NK-92 (cell line): ENCODE results near the gene CHFR.
"Not testable (repeated sequence)": the region's sequence is repeated elsewhere in the genome, so short reads cannot be mapped to it uniquely, and the experiment has no call there.

Experiments
- DNase-seq: peaks from one replicate; lab custom pipeline; 2025; ENCODE audit not compliant: unreplicated experiment; lab: John Stamatoyannopoulos, UW

CHFR gene

DNA sequence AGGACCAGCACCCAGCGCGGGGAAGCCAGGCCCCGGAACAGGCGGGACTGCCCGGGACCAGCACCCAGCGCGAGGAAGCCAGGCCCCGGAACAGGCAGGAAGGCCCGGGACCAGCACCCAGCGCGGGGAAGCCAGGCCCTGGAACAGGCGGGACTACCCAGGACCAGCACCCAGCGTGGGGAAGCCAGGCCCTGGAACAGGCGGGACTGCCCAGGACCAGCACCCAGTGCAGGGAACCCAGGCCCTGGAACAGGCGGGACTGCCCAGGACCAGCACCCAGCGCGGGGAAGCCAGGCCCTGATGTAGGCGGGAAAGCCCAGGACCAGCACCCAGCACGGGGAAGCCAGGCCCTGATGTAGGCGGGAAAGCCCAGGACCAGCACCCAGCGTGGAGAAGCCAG lies 12.8 kb downstream of the CHFR start:
- DNase-seq, result not testable (repeated sequence)

DNA sequence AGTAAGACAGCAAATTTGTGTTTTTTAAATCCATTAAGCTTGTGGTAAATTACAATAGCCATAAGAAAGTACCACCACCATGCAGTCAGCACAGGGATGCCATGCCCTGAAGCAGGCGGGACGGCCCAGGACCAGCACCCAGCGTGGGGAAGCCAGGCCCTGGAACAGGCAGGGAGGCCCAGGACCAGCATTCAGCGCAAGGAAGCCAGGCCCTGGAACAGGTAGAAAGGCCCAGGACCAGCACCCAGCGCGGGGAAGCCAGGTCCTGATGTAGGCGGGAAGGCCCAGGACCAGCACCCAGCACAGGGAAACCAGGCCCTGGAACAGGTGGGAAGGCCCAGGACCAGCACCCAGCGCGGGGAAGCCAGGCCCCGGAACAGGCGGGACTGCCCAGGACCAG lies 13.2 kb downstream of the CHFR start:
- no peak for DNase-seq

DNA sequence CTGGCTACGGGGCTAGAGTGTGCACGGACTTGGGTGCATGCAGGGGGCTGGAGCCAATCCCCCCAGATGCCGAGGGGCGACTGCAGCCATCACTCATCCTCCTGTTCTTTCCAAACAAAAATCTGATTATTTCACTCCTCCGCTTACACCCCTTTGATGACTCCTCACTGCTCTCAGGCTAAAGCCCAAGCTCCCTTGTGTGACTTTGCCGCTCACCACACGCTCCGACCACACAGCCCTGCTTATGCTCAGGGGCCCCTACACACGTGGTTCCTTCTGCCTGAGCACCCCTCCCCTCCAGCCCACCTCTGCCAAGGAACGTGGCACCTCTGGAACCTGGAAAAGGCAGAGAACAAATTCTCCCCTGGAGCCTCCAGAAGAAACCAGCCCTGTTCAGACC lies 13.7 kb downstream of the CHFR start:
- DNase-seq, result no peak

DNA sequence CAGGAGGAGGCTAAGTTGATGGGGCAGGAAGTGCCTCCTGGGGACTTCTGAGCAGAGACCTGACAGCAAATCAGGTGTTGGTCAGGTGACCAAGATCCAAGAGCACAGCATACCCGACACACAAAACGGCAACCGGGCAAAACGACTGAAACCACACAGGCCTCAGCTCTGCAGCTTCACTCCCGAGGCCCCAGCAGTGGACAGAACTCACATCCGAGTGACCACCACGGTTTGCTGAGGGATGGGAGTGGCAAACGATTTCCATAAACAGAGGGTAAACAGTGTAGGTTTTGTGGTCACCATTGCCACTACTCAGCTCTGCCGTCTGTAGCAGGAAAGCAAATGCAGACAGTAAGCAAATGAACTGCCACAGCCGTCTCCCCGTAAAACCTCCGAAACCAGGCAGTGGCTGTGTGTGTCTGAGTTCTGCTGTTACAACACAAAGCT lies 14.4 kb downstream of the CHFR start:
- no peak for DNase-seq

DNA sequence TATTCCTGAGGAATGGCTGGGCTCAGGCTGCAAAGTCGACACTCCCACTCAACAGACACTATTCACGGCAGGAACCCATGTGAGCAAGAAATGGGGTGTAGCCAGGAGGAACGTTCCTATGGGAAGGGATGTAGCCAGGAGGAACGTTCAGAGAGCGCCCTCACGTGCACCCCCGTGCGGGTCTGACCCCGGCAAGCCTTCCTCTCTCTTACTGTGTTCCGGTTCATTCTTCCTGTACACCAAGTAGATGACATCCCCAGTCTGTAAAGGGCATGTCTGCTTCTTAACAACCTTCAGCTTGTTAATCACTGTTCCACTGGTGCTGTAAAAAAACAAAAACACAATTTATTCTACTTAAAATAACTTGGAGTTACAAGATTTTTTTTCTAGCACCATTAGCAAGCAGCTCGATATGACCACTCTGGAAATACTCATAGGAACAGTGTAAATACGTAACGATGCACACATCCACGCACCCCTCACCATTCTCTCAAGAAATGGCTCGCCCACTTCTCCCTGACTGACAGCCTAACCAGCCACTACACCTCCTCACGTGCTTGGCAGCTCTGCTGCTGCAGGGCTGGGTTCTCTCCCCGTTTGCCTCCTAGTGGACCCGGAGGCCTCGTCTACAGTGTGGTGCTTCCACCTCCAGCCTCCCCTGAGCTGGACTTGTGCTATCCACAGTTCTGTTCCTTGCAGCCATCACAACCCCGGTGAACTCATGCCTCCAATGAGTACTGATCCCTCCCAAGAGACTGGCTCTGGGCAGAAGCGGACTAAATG lies 15.1 kb downstream of the CHFR start:
- no peak for DNase-seq

DNA sequence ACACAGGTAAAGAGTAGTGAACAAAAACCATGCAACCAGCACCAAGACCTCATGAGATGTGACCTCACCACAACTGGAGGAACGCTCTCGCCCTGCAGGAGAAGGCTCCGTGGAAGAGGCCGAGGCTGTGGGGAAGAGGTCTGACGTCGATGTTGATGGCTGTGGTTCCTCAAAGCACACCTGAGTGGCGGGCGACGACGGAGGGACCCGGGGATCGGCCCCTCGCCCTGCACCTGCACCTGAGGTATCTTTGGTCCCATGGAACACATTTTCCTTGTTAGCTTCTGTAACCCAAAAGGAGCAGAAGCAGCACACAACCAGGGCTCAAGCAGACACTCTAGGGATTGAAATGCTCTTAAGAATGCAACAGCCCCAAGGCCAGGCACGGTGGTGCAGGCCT lies 17.9 kb downstream of the CHFR start:
- no peak for DNase-seq

DNA sequence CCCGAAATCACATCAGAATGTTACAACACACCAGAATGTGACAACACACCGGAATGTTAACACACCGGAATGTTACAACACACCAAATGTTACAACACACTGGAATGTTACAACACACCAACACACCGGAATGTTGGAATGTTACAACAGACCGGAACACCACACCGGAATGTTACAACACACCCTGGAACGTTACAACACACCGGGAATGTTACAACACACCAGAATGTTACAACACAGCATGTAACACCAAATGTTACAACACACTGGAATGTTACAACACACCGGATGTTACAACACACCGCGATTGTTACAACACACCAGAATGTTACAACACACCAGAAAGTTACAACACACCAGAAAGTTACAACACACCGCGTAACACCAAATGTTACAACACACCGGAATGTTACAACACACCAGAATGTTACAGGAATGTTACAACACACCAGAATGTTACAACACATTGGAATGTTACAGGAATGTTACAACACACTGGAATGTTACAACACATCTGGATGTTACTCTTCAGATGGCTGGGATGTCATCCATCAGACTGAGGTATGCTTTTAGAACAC lies 21.1 kb downstream of the CHFR start:
- no peak for DNase-seq

DNA sequence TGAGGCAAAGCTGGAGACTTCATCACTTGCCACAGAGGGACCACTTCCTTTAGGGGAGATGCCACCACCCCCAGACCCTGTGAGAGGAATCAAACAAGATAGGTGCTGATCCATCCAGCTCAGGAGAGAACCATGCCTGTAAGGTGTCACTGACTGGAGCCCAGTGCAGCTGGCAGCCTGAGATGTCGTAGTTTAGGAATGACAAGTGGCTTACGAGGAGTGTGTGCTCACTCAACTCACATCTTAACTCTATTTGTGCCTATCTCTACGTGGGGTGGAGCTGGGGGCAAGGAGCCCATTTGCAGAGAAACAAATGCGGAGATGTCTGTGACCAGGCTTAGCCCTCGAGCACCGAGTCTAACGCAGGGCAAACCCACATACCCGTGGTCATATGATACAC lies 25.8 kb downstream of the CHFR start:
- DNase-seq, result no peak

DNA sequence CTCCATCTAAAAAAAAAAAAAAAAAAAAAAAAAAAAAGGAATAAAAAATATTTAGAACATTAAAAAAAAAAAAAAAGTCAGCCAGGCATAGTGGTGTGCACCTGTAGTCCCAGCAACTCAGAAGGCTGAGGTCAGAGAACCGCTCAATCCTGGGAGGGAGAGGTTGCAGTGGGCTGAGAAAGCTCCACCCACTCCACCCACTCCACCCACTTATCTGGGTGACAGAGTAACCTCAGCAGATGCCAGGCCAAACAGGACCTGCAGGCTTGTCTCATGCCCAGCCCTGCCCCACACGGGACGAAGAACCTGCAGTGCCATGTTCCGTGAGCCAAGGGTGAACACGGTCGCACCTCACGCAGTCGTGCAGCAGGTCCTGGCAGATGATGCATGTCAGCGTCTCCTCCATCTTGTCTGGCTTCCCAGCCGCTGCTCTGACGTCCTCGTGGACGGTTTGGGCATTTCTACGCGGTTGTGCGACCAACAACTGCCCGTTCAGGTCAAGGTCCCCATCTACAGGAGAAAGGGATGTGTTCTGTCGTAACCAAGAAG lies 28.6 kb downstream of the CHFR start:
- no peak for DNase-seq

DNA sequence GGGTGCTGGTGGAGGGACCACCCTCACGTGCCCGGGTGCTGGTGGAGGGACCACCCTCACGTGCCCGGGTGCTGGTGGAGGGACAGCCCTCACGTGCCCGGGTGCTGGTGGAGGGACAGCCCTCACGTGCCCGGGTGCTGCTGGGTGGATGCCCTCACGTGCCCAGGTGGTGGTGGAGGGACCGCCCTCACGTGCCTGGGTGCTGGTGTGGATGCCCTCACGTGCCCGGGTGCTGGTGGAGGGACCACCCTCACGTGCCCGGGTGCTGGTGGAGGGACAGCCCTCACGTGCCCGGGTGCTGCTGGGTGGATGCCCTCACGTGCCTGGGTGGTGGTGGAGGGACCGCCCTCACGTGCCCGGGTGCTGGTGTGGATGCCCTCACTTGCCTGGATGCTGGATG lies 30.4 kb downstream of the CHFR start:
- DNase-seq, result not testable (repeated sequence)

DNA sequence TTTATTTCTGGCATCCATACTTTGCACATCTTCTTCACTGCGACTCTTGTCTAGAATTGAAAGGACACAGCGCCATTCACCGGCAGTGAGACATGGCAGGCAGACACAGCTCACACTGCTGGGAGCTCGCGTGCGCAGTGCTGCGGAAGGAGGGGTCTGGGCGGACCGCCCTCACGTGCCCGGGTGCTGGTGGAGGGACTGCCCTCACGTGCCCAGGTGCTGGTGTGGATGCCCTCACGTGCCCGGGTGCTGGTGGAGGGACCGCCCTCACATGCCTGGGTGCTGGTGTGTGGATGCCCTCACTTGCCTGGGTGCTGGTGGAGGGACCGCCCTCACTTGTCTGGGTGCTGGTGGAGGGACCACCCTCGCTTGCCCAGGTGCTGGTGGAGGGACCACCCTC lies 30.8 kb downstream of the CHFR start:
- DNase-seq, result no peak

DNA sequence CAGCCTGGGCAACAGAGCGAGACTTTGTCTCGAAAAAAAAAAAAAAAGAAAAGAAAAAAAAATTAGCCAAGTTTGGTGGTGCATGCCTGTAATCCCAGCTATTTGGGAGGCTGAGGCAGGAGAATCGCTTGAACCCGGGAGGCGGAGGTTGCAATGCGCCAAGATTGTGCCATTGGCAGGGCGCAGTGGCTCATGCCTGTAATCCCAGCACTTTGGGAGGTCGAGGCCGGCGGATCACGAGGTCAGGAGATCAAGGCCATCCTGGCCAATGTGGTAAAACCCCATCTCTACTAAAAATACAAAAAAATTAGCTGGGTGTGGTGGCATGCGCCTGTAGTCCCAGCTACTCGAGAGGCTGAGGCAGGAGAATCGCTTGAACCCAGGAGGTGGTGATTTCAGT lies 32.2 kb downstream of the CHFR start:
- not testable (repeated sequence) for DNase-seq

DNA sequence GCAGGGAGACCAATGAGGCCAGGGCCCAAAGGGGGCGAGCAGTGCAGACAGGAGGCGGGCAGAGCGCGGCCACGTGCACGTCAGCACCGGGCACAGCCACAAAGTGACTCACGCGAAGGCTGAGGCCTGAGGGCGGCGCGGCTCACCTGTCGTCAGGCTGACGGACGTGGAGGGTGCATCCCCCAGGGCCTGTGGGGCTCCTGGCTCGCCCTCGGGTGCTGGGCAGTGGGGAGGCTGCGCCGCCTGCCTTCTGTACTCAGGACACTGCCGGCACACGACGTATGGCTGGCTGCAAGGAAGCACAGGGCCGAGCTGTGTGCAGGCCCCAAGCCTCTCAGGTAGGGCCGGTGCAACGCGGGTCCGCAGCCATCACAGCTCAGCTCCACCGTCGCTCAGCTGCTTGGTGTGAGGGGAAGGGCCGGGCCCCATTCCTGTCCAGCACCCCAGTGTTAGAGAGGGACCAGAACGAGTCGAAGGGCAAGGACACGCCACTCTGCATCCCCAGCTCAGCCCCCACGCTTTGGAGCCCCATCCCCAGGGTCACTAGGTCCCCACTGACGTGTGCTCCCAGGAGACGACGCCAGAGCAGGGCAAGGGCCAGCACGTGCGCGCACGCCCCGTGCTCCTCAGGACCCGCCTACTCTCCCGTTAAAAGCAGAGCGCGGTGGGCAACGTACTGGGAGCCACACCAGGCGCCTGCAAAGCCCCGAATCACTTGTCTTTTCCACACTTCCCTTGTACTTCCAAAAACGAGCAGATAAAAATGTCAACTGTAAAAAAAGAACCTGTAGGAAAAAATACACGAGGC lies 33.9 kb downstream of the CHFR start:
- no peak for DNase-seq

DNA sequence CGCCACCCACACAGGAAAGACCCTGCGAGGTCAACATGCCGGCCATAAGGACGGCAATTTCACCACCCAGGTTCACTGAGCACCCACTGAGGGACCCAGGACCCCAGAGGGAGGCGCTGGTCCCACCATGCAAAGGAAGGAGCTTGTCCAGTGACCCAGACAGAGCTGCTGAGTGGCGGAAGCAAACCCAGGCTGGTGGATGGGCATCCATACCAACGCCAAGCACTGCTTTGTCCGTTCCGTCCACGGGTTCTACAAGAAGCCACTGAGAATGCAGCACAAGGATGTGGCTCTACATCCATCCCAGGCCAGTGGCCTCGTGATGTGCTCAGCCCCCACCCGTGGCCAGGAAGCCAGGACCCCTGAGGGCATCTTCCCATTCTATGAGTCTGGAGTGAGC lies 34.9 kb downstream of the CHFR start:
- no peak for DNase-seq

DNA sequence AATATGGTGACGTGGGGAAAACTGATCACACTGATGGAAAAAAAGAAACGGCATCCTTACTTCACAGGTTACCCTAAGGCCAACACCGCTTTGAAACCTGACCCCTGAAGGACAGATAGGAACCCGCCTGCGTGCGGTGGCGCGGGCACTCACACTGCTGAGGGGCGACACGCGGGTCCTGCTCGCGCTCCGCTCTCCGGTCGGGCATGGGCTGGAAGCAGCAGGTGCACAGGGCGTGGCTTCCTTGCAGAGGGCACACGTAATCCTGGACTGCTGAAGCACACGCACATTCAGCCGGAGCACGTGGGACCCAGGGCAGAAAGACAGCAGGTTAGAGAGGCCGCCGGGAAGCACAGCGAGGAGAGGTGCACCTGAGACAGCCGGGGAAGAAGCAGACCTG lies 35.9 kb downstream of the CHFR start:
- no peak for DNase-seq

DNA sequence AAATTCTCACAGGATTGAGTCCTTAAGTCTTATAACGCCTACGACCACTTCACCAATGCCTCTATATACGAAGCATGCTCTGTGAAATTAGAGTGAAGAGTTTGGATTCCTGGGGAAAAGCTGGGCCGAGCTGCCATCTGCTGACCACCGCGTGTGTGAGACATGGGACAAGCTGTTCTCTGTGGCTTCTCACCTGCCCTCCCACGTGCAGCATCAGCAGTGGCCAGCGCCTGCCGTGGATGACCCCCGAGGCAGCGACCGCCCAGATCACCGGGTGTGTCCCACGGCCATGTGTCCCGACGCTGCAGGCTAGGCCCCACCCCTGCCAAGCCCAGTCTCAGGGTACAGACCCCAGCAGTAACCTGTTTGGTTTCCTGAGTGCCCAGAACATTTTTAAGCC lies 37.1 kb downstream of the CHFR start:
- DNase-seq, result no peak

DNA sequence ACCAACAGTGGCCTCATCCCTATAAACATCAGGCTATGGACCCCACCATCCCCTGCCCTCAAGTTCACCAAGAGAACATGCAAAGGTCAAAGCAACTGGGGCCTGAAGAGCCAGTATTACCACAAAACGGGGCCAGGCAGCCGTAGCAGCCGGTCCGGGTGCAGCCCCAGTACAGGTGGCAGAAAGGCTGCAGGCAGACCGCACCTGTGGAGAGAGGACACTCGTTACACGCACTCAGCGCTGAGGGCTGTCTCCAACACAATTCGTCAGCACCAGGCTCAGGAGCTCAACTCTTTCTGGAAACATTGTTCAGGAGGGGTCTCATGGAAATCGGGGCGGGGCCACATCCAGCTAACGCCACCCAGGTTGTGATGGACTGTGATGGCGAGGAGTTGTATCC lies 38.9 kb downstream of the CHFR start:
- DNase-seq, result no peak

DNA sequence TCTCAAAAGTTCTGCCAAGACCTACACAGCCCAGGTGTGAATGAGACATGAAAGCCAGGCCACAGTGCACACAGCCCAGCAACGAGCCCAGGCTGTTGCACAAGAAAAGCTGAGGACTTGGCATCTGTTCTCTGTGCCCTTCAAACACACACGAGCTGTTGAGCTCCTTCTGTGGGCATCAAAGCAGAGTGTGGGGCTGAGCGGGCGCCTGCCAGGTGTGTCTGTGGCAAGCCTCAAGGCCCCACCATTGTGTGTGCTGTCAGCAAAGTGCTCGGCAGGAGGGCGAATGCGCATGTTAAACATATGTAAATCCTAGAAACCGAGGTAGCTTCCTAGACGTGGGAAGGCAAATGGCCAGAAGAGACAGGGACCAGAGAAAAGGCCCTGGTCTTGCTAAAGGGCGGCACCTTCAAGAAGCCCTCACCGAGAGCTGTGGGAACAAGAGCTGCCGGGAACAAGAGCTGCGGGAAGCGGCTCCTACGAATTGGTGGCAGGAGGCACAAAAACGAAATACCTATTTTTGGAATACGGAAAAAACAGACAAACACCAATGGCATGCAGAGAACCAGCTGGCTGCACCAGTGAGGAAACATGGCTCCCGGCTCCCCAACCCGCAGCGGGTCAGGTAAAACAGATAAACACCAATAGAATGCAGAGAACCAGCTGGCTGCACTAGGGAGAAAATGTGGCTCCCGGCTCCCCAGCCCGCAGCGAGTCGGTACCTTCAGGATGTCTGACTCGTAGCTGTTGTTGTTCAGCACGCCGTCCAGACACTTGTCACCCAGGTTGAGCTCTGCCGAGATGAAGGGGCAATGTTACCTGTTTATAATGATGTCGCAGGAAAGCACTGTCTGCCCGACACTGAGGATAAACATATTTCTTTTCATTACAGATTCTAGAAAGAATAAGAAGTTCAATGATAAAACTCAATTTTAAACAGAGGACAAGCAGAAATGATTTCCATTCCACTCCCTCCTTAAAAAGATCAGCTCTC lies 39.7 kb downstream of the CHFR start:
- no peak for DNase-seq

DNA sequence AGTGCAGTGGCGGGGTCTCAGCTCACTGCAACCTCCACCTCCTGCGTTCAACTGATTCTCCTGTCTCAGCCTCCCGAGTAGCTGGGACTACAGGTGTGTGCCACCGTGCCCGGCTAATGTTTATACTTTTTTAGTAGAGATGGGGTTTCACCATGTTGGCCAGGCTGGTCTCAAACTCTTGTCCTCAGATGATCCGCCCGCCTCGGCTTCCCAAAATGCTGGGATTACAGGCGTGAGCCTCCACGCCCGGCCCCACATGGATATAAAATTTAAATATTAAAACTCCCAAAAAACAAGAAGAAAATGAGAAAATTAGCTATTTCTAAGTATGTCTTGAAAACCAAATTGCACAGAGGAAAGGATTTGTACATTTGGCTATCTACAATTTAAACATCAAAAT lies 42.7 kb downstream of the CHFR start:
- DNase-seq, result not testable (repeated sequence)

DNA sequence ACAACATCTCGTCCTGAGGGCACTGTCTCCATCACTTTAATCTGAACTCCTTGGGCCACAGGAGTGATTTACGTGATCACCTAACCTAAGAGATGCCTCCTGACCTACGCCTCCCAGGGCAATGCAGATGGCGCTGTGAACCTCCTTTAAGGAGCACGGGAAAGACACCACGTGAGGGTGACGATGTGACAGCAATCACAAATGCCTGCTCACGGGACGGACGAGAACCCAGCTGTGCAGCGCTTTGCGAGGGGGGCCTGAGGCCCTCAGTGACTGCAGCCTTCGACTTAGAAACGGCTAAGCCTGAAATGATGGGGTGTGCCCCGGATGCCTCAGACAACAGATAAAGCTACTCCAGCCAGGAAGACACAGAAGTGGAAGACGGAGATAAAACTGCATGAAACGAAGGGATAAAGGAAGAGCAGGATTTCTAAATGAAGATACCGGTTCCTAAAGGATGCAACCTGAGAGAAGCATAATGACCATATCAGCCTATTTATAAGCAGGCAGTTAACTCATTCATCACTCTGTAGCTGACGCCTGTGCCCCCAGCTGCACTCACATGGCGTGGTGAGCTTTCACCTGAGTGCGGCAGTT lies 44.9 kb downstream of the CHFR start:
- no peak for DNase-seq
